Measurements from ENCODE around the gene YTHDF1.

DNA sequence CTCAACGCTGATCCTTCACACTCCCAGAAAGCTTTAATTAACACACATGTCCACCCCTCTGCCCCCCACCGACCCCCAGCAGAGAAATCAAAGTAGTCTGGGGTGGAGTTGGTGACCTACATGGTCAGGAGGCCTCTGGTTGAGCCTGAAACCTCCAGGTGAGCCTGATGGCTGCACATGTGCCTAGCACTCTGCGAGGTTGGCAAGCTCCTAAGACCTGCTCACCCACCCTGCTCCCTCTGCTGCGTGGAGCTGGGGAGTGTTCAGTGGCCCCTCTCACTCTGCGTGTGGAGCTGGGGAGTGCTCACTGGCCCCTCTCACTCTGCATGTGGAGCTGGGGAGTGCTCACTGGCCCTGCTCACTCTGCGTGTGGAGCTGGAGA lies 7.9 kb upstream of the YTHDF1 start:
- no peak for TF ChIP-seq EP300 (IDR thresholded peaks at IDR 0.05)
- TF ChIP-seq, protein P1, sequence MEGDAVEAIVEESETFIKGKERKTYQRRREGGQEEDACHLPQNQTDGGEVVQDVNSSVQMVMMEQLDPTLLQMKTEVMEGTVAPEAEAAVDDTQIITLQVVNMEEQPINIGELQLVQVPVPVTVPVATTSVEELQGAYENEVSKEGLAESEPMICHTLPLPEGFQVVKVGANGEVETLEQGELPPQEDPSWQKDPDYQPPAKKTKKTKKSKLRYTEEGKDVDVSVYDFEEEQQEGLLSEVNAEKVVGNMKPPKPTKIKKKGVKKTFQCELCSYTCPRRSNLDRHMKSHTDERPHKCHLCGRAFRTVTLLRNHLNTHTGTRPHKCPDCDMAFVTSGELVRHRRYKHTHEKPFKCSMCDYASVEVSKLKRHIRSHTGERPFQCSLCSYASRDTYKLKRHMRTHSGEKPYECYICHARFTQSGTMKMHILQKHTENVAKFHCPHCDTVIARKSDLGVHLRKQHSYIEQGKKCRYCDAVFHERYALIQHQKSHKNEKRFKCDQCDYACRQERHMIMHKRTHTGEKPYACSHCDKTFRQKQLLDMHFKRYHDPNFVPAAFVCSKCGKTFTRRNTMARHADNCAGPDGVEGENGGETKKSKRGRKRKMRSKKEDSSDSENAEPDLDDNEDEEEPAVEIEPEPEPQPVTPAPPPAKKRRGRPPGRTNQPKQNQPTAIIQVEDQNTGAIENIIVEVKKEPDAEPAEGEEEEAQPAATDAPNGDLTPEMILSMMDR (IDR thresholded peaks at IDR 0.05): no peak
